OCI-LY3 (cell line): ENCODE measurements around the gene RAET1E.
"Not testable (repeated sequence)": the region's sequence is repeated elsewhere in the genome, so short reads cannot be mapped to it uniquely, and the experiment has no call there.

Experiments
- EZH2phosphoT487 ChIP-seq: fragments of 200-600 bp; shearing (Covaris generic); IDR thresholded peaks from 2 replicates; pipeline ENCODE4 v1.6.1; 2018; ENCODE audit warnings: antibody characterized with exemption, mixed run types, low read depth
- TF ChIP-seq, protein P1 (sequence below): fragments of 200-600, 300-600 bp; sonication (generic); IDR thresholded peaks from 2 replicates; pipeline ENCODE4 v1.5.1; 2014; ENCODE audit warnings: antibody characterized with exemption, low read length, low read depth

DNA sequence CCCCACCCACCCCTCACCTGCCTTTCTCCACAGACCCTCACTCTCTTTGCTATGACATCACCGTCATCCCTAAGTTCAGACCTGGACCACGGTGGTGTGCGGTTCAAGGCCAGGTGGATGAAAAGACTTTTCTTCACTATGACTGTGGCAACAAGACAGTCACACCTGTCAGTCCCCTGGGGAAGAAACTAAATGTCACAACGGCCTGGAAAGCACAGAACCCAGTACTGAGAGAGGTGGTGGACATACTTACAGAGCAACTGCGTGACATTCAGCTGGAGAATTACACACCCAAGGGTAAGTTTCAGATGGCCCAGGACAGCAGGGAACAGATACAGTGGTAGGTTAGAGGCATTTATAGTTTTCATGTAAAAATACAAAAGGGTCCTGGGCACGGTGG, 47.4 kb upstream of the RAET1E start:
- TF ChIP-seq, protein P1, sequence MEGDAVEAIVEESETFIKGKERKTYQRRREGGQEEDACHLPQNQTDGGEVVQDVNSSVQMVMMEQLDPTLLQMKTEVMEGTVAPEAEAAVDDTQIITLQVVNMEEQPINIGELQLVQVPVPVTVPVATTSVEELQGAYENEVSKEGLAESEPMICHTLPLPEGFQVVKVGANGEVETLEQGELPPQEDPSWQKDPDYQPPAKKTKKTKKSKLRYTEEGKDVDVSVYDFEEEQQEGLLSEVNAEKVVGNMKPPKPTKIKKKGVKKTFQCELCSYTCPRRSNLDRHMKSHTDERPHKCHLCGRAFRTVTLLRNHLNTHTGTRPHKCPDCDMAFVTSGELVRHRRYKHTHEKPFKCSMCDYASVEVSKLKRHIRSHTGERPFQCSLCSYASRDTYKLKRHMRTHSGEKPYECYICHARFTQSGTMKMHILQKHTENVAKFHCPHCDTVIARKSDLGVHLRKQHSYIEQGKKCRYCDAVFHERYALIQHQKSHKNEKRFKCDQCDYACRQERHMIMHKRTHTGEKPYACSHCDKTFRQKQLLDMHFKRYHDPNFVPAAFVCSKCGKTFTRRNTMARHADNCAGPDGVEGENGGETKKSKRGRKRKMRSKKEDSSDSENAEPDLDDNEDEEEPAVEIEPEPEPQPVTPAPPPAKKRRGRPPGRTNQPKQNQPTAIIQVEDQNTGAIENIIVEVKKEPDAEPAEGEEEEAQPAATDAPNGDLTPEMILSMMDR: not testable (repeated sequence)
- not testable (repeated sequence) for TF ChIP-seq EZH2phosphoT487
